Activated CD4-positive, alpha-beta T cell treated with anti-CD3 and anti-CD28 coated beads, Interleukin-2, amount 50 U/mL, for 16 hours (primary cell): Measurements from ENCODE around the gene KANK2.
A peak's percentile ranks its signal among the peaks of the same experiment; 100 is the strongest.
"Not testable (repeated sequence)": the region's sequence is repeated elsewhere in the genome, so short reads cannot be mapped to it uniquely, and the experiment has no call there.

Source experiments
- DNase-seq: peaks from one replicate; pipeline ENCODE4 v3.0.0-alpha.2; 2020

The KANK2 gene

GRCh38 chr19:11195681-11196080 lies 1.7 kb downstream of the KANK2 start:
- no peak for DNase-seq

GRCh38 chr19:11194656-11195558 lies 2.4 kb downstream of the KANK2 start:
- no peak for DNase-seq

- DNase-seq = no peak
These were observed 3.2 kb downstream of the KANK2 start for GRCh38 chr19:11194173-11194572.

GRCh38 chr19:11192957-11193939 lies 4.1 kb downstream of the KANK2 start:
- no peak for DNase-seq

GRCh38 chr19:11191934-11192333 lies 5.4 kb downstream of the KANK2 start:
- no peak for DNase-seq

- DNase-seq = no peak
These were observed 6.0 kb downstream of the KANK2 start for GRCh38 chr19:11191273-11191755.

GRCh38 chr19:11190501-11190900 lies 6.8 kb downstream of the KANK2 start:
- no peak for DNase-seq

- no peak for DNase-seq
These were observed 9.9 kb downstream of the KANK2 start for GRCh38 chr19:11187441-11187840.

GRCh38 chr19:11182994-11183393 lies 14.4 kb downstream of the KANK2 start:
- no peak for DNase-seq

- no peak for DNase-seq
These were observed 15.9 kb downstream of the KANK2 start for GRCh38 chr19:11181488-11181887.

GRCh38 chr19:11180975-11181374 lies 16.4 kb downstream of the KANK2 start:
- DNase-seq = not testable (repeated sequence)

- no peak for DNase-seq
These were observed 17.0 kb downstream of the KANK2 start for GRCh38 chr19:11180346-11180745.

GRCh38 chr19:11179716-11180297 lies 17.5 kb downstream of the KANK2 start:
- DNase-seq = peak; percentile 28

GRCh38 chr19:11179145-11179465 lies 18.2 kb downstream of the KANK2 start:
- DNase-seq = not testable (repeated sequence)

GRCh38 chr19:11177592-11177991 lies 19.8 kb downstream of the KANK2 start:
- no peak for DNase-seq

- DNase-seq = no peak
These were observed 20.7 kb downstream of the KANK2 start for GRCh38 chr19:11176466-11177193.

- no peak for DNase-seq
These were observed 21.4 kb downstream of the KANK2 start for GRCh38 chr19:11175920-11176319.

- DNase-seq = no peak
These were observed 23.0 kb downstream of the KANK2 start for GRCh38 chr19:11174336-11174735.

GRCh38 chr19:11173516-11174155 lies 23.7 kb downstream of the KANK2 start:
- DNase-seq = no peak

GRCh38 chr19:11172576-11172975 lies 24.8 kb downstream of the KANK2 start:
- no peak for DNase-seq

- DNase-seq = no peak
These were observed 26.2 kb downstream of the KANK2 start for GRCh38 chr19:11171144-11171543.
